Lower leg skin (tissue), 3 donors: ENCODE measurements around the gene TDRD1.

ENCODE experiments used
- POLR2A ChIP-seq, 2 donors: fragments of 450-650 bp; IDR thresholded peaks; one replicate each; pipeline ENCODE4 v1.6.1; 2016 to 2017; ENCODE audit warnings: antibody characterized with exemption in 2 of 2, mild to moderate bottlenecking in 1 of 2, moderate library complexity in 1 of 2
- TF ChIP-seq, protein P1 (sequence below), 3 donors: fragments of 450-650 bp; IDR thresholded peaks; one replicate each; pipeline ENCODE4 v1.5.1; 2016; ENCODE audit warnings: antibody characterized with exemption in 3 of 3, mild to moderate bottlenecking in 3 of 3, moderate library complexity in 2 of 3

DNA sequence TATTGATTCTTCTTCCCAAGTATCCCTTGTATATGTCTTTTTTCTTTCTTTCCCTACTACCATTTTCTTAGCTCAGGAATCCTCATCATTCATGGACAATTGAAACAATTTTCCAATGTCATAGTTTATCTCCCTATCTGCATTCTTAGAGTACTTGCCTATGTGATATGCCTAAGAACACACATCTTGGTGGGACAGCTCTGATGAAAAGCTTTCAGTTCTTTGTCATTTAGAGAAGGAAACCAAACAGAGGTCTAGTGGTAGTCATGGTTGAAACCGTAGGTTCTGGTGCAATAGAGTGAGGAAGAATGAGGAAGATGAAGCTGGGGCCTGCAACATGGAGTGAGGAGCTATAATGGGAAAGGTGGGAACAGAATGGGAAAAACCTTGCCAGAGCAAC lies 28.2 kb downstream of the TDRD1 start:
- TF ChIP-seq POLR2A (IDR thresholded peaks at IDR 0.05): no peak
- TF ChIP-seq, protein P1, sequence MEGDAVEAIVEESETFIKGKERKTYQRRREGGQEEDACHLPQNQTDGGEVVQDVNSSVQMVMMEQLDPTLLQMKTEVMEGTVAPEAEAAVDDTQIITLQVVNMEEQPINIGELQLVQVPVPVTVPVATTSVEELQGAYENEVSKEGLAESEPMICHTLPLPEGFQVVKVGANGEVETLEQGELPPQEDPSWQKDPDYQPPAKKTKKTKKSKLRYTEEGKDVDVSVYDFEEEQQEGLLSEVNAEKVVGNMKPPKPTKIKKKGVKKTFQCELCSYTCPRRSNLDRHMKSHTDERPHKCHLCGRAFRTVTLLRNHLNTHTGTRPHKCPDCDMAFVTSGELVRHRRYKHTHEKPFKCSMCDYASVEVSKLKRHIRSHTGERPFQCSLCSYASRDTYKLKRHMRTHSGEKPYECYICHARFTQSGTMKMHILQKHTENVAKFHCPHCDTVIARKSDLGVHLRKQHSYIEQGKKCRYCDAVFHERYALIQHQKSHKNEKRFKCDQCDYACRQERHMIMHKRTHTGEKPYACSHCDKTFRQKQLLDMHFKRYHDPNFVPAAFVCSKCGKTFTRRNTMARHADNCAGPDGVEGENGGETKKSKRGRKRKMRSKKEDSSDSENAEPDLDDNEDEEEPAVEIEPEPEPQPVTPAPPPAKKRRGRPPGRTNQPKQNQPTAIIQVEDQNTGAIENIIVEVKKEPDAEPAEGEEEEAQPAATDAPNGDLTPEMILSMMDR (IDR thresholded peaks at IDR 0.05): no peak
